ENCODE data around the gene GPBP1. TPM values are rescaled to one million over a fixed set of nuclear protein-coding genes. Genes with fewer than 3 reads are reported as not detected.
A peak's percentile ranks its signal among the peaks of the same experiment; 100 is the strongest.

GPBP1 gene
- polyA plus RNA-seq (2012; rRNA removed), result 11.4 and 14.2 TPM in 2 replicates
- polyA plus RNA-seq (2012; cell fraction: cytosol; rRNA removed), result 17.5 and 23.1 TPM in 2 replicates
- polyA plus RNA-seq (2012; cell fraction: nucleus; rRNA removed), result 10.6 and 23.1 TPM in 2 replicates

DNA sequence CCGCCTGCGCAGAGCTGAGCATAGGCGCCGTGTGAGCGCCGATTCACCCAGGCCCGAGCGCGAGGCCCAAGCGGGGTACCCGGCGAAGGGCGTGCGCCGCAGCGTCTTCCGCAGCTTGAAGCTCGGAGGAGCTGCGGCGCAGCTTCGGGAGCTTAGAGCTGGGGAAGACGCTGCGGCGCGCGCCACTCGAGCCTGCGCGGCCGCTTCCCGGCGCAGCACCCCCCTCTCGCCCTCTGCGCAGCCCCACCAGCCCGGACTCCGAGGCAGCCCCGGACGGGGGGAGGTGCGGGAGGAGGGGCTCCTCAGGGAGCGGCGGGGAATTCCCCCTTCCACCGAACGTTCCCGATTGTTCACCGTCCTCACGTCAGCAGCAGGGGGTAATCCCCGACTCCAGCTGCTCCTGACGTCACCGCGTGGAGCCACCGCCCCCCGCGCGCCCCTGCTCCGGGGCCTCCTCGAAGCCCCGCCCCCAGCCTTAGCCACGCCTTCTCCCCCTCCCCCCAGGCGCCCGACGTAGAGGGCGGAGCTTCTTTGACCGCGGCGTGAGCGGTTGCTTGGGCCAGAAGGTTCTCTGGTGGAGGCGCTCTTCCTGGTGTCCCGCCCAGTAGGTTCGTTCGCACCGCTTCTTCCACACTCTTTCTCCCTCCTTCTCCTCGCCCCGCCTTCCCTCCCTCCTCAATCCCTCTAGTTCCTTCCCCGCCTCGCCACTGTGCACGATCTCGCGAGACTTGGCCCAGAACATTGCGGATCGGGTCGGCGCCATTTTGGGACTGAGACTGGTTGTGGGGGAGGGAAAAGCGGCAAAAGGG is at the start of gene GPBP1:
Gene GPBP1, plus strand, starts transcription at position 741 of the 809 bp plus-strand sequence. CDS start 40,072 bp downstream, outside the sequence.
- H3K27ac ChIP-seq (ENCODE audit: low read depth in 2 of 2, low read length in 1 of 2), result peak within 1 kb of the TSS; percentile 89 to 98
- H3K79me2 ChIP-seq (ENCODE audit: insufficient read depth), result peaks cover 46% of the 10 kb centered on the region
- POLR2A ChIA-PET, result interaction anchor here (0.6 to 1.0 kb wide), 5 partner anchors 46 to 265 kb away, joined by 3 to 7 read pairs (median 5); partner anchors contain the start of gene SETD9
- H3K4me1 ChIP-seq (ENCODE audit: control insufficient read depth in 1 of 2, insufficient read depth in 2 of 2, low read depth in 1 of 2, low read length in 1 of 2), result peaks cover 0 to 6% of the 10 kb centered on the region in 2 experiments; a peak in 2 of 4 replicates
- H3F3A ChIP-seq (replicated peaks; ENCODE audit: insufficient read depth), result peaks cover 11% of the 10 kb centered on the region
- peak within 1 kb of the TSS; percentile 98 for H3K9ac ChIP-seq
- H3K4me3 ChIP-seq (ENCODE audit: low read depth in 2 of 2, low read length in 1 of 2), result peak within 1 kb of the TSS; percentile 83 to 89
- H2AFZ ChIP-seq (ENCODE audit: low read depth), result peak within 1 kb of the TSS; percentile 99
- H3K9me3 ChIP-seq, result no peaks in the 10 kb centered on the region
- no peaks in the 10 kb centered on the region for H3K27me3 ChIP-seq (ENCODE audit: insufficient read depth)
- CTCF ChIA-PET, result interaction anchor here (0.8 to 1.2 kb wide), 3 partner anchors 48 to 256 kb away, joined by 3 to 4 read pairs (median 3); no protein-coding TSS in a partner anchor
- DNase-seq, result peak; percentile 98
- WGBS (ENCODE audit: low lambda C conversion rate), result 1% methylated on average over 47 of the region's 83 CpGs
- H3K9me2 ChIP-seq, result no peaks in the 10 kb centered on the region
- H3K36me3 ChIP-seq (replicated peaks in 1 of 2; ENCODE audit: control insufficient read depth in 1 of 2, insufficient read depth in 2 of 2, low read length in 1 of 2), result peaks cover 4 to 19% of the 10 kb centered on the region in 2 experiments
- H4K20me1 ChIP-seq (ENCODE audit: insufficient read depth), result peaks cover 34% of the 10 kb centered on the region
- H3K4me2 ChIP-seq, result peak within 1 kb of the TSS; percentile 93
- peak; percentile 99 for TF ChIP-seq CHD2 (IDR thresholded peaks at IDR 0.05; ENCODE audit: low read length, partially characterized antibody)
- TF ChIP-seq GATA2 (CRISPR knock-in tag; IDR thresholded peaks at IDR 0.05), result no peak
- peak; percentile 96 for TF ChIP-seq YY1 (IDR thresholded peaks at IDR 0.05; ENCODE audit: low read depth)
- no peak for TF ChIP-seq GABPA (IDR thresholded peaks at IDR 0.05; ENCODE audit: low read depth)
- TF ChIP-seq TAF1 (IDR thresholded peaks at IDR 0.05; ENCODE audit: borderline replicate concordance, low read depth, low read length), result peak; percentile 95
- no peak for TF ChIP-seq SMC3 (IDR thresholded peaks at IDR 0.05; ENCODE audit: low read depth, low read length)
- peak; percentile 98 for TF ChIP-seq ZBTB33 (IDR thresholded peaks at IDR 0.05; ENCODE audit: borderline replicate concordance, low read depth)
- TF ChIP-seq, protein P1, sequence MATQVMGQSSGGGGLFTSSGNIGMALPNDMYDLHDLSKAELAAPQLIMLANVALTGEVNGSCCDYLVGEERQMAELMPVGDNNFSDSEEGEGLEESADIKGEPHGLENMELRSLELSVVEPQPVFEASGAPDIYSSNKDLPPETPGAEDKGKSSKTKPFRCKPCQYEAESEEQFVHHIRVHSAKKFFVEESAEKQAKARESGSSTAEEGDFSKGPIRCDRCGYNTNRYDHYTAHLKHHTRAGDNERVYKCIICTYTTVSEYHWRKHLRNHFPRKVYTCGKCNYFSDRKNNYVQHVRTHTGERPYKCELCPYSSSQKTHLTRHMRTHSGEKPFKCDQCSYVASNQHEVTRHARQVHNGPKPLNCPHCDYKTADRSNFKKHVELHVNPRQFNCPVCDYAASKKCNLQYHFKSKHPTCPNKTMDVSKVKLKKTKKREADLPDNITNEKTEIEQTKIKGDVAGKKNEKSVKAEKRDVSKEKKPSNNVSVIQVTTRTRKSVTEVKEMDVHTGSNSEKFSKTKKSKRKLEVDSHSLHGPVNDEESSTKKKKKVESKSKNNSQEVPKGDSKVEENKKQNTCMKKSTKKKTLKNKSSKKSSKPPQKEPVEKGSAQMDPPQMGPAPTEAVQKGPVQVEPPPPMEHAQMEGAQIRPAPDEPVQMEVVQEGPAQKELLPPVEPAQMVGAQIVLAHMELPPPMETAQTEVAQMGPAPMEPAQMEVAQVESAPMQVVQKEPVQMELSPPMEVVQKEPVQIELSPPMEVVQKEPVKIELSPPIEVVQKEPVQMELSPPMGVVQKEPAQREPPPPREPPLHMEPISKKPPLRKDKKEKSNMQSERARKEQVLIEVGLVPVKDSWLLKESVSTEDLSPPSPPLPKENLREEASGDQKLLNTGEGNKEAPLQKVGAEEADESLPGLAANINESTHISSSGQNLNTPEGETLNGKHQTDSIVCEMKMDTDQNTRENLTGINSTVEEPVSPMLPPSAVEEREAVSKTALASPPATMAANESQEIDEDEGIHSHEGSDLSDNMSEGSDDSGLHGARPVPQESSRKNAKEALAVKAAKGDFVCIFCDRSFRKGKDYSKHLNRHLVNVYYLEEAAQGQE (IDR thresholded peaks at IDR 0.05; ENCODE audit: low read depth, low read length), result no peak
- TF ChIP-seq, protein P2, sequence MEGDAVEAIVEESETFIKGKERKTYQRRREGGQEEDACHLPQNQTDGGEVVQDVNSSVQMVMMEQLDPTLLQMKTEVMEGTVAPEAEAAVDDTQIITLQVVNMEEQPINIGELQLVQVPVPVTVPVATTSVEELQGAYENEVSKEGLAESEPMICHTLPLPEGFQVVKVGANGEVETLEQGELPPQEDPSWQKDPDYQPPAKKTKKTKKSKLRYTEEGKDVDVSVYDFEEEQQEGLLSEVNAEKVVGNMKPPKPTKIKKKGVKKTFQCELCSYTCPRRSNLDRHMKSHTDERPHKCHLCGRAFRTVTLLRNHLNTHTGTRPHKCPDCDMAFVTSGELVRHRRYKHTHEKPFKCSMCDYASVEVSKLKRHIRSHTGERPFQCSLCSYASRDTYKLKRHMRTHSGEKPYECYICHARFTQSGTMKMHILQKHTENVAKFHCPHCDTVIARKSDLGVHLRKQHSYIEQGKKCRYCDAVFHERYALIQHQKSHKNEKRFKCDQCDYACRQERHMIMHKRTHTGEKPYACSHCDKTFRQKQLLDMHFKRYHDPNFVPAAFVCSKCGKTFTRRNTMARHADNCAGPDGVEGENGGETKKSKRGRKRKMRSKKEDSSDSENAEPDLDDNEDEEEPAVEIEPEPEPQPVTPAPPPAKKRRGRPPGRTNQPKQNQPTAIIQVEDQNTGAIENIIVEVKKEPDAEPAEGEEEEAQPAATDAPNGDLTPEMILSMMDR (IDR thresholded peaks at IDR 0.05), result no peak
- peak; percentile 56; the same call in 1 of the 2 replicates for TF ChIP-seq TCF12 (IDR thresholded peaks at IDR 0.05)
- TF ChIP-seq JUND (IDR thresholded peaks at IDR 0.05), result no peak; the same call in 1 of the 2 replicates
- TF ChIP-seq NRF1 (IDR thresholded peaks at IDR 0.05; ENCODE audit: low read depth, low read length), result peak; percentile 79
- peak; percentile 71 for TF ChIP-seq ELF1 (IDR thresholded peaks at IDR 0.05)
- TF ChIP-seq, protein P3, sequence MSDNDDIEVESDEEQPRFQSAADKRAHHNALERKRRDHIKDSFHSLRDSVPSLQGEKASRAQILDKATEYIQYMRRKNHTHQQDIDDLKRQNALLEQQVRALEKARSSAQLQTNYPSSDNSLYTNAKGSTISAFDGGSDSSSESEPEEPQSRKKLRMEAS (IDR thresholded peaks at IDR 0.05; ENCODE audit: low read depth), result peak; percentile 51; the same call in 1 of the 2 replicates
- no peak for TF ChIP-seq RAD21 (IDR thresholded peaks at IDR 0.05; ENCODE audit: low read length)
- peak; percentile 24; the same call in 1 of the 2 replicates for TF ChIP-seq FOSL2 (IDR thresholded peaks at IDR 0.05; ENCODE audit: borderline replicate concordance, low read depth)
- TF ChIP-seq, protein P4, sequence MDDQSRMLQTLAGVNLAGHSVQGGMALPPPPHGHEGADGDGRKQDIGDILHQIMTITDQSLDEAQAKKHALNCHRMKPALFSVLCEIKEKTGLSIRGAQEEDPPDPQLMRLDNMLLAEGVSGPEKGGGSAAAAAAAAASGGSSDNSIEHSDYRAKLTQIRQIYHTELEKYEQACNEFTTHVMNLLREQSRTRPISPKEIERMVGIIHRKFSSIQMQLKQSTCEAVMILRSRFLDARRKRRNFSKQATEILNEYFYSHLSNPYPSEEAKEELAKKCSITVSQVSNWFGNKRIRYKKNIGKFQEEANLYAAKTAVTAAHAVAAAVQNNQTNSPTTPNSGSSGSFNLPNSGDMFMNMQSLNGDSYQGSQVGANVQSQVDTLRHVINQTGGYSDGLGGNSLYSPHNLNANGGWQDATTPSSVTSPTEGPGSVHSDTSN (IDR thresholded peaks at IDR 0.05), result peak; percentile 88
- TF ChIP-seq TEAD4 (IDR thresholded peaks at IDR 0.05; ENCODE audit: borderline replicate concordance, insufficient read depth), result peak; percentile 62; the same call in 1 of the 2 replicates
- TF ChIP-seq MXI1 (IDR thresholded peaks at IDR 0.05; ENCODE audit: low read depth, low read length), result peak; percentile 81
- TF ChIP-seq NFIC (IDR thresholded peaks at IDR 0.05; ENCODE audit: borderline replicate concordance), result no peak; the same call in 1 of the 2 replicates
- no peak for TF ChIP-seq MEF2A (IDR thresholded peaks at IDR 0.05; ENCODE audit: borderline replicate concordance, low read depth)
- TF ChIP-seq POLR2AphosphoS5 (IDR thresholded peaks at IDR 0.05; ENCODE audit: low read depth, low read length), result peak; percentile 29; the same call in 1 of the 2 replicates
- TF ChIP-seq USF1 (IDR thresholded peaks at IDR 0.05; ENCODE audit: borderline replicate concordance, low read depth), result no peak
